ENCODE measurements around the gene TARP.

Gene TARP

GRCh38 chr7:38273286-38273995, at the start of gene TARP:
Gene TARP (minus strand): TSS chr7:38273636.
- no peak for DNase-seq

GRCh38 chr7:38323156-38323555, 49.7 kb upstream of the TARP start:
- in situ Hi-C loops (cut with MboI; ENCODE audit: low pct_unique_long_range_greater_than_20kb, low sequenced_read_pairs), result no loop called here

More at GRCh38 chr7:38273286-38273995, at the start of gene TARP:
- in situ Hi-C loops (cut with MboI; ENCODE audit: low pct_unique_long_range_greater_than_20kb, low sequenced_read_pairs), result no loop called here

GRCh38 chr7:38322461-38322860, 49.0 kb upstream of the TARP start:
- DNase-seq, result no peak
- in situ Hi-C loops (cut with MboI; ENCODE audit: low pct_unique_long_range_greater_than_20kb, low sequenced_read_pairs), result no loop called here

More at GRCh38 chr7:38323156-38323555, 49.7 kb upstream of the TARP start:
- DNase-seq, result no peak

GRCh38 chr7:38321967-38322366, 48.5 kb upstream of the TARP start:
- DNase-seq, result no peak
- in situ Hi-C loops (cut with MboI; ENCODE audit: low pct_unique_long_range_greater_than_20kb, low sequenced_read_pairs), result no loop called here

DNA sequence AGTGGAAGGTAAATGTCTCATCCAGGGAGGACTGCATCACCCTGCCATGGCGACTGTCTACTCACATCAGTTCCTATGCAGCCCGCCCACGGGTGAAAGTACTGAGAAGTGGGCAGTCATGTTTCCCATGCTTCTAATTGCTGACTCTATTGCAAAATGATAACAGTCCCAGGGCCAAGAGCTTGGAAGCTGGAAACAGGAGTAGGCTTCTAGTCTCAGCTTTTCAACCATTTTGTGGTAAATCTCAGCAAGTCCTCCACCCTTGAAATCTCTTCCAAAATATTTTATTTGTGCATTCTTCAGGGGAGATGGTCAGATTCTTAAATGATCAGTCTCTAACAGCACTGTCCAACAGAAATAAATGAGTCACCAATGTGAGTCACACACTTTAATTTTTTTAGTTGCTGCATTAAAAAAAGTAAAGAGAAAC, 48.1 kb upstream of the TARP start:
- no peak for DNase-seq

DNA sequence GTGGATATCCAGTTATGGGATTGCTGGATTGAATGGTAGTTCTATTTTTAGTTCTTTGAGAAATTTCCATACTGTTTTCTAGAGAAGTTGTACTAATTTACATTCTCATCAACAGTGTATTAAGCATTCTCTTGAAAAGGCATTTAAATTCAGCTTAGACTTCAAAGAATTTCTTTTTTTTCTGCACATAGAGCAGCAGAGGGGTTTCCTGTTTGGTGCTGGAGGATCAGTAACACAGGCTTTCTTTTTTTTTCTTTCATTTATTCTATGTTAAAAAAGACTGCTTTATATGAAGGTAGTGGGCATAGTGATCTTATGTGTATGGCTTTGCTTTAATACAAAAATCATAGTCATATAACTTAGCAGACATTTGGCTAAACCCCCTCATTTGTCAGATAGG, 47.6 kb upstream of the TARP start:
- DNase-seq, result no peak
- in situ Hi-C loops (cut with MboI; ENCODE audit: low pct_unique_long_range_greater_than_20kb, low sequenced_read_pairs), result no loop called here

More for the DNA sequence above, 48.1 kb upstream of the TARP start:
- in situ Hi-C loops (cut with MboI; ENCODE audit: low pct_unique_long_range_greater_than_20kb, low sequenced_read_pairs), result no loop called here

- in situ Hi-C loops (cut with MboI; ENCODE audit: low pct_unique_long_range_greater_than_20kb, low sequenced_read_pairs), result no loop called here
- no peak for DNase-seq
Observed at GRCh38 chr7:38319873-38320272, 46.4 kb upstream of the TARP start.

DNA sequence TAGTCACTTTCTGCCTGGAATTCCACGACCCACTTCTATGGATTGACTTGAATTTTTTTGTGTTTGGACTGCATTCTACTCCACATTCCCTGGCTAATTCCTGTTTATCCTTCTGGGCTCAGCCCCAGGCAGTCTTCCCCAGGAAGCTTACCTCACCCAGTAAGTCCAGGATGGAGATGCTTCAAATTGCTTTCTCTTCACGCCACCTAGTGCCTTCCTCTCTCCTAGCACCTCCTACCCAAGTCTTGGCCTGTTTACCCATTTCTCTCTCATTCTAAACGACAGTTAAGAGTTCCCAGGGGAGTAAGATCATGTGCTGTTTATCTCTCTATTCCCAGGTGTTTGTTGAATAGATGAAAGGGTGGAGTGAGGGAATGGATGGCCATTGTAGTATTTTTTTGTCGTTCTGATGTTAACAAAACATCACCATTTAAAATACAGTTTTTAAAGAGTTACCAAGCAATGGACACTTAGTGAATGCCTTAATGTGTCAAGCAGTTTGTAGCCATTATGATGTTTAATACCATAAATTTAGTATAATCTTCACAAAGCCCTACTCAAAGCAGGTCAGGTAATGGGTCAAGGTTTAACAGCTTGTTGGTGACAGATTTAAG, 45.5 kb upstream of the TARP start:
- peak; percentile 87 for DNase-seq
- in situ Hi-C loops (cut with MboI; ENCODE audit: low pct_unique_long_range_greater_than_20kb, low sequenced_read_pairs), result no loop called here

DNA sequence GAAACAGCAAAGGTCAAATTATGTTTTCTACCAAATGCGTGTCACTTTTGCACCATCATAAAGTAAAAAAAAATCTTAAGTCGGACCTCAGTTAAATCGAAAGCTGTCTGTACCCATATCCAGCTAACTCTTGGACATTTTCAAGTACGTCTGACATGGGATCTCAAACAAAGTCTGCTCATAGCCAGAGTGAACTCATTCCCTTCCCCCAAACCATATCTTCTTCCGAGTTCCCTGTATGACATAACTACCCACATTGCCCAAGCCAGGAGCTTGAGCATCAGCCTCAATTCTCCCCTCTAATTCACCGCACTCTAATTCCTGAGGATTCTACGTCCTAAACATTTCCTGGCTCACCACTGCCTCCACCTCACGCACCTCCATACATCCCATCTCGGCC, 44.8 kb upstream of the TARP start:
- DNase-seq, result no peak
- in situ Hi-C loops (cut with MboI; ENCODE audit: low pct_unique_long_range_greater_than_20kb, low sequenced_read_pairs), result no loop called here

DNA sequence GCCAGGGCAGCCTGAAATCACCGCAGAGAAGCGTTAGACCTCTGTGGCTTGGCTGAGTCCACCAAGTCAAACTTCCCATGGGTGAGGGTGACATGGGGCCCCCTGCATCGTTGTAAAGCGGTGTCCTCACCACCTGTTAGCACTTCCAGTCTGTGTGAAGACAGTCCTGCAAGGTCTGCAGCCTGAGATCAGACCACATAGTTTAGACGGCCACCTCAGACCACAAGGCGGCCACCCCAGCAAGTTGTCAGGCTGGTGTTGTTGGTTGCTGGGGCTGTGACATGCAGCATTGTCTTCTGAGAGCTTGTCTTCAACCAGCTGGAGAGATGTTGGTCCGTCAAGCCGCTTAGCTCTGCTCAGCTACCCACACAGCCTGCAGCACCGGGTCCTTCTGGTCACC, 44.1 kb upstream of the TARP start:
- in situ Hi-C loops (cut with MboI; ENCODE audit: low pct_unique_long_range_greater_than_20kb, low sequenced_read_pairs), result no loop called here
- peak; percentile 60 for DNase-seq

GRCh38 chr7:38316733-38317360, 43.4 kb upstream of the TARP start:
- DNase-seq, result no peak
- in situ Hi-C loops (cut with MboI; ENCODE audit: low pct_unique_long_range_greater_than_20kb, low sequenced_read_pairs), result no loop called here

DNA sequence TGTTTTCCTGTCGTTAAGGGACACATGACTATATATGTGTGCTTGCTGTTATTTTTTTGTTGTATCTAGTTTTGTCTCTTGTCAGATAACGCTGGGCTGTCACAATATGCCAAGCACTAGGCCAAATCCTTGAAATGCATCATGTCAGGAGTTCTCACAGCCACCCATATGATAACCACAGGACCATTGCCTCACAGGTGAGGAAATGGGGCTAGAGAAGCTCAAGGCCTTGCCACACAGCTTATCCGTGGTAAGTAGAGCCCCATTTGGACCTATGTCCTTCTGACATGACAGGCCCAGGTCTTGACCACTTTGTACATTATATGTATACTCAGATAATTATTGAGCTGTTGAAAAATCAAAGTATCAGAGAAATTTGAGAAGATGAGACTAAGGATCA, 42.0 kb upstream of the TARP start:
- in situ Hi-C loops (cut with MboI; ENCODE audit: low pct_unique_long_range_greater_than_20kb, low sequenced_read_pairs), result no loop called here
- no peak for DNase-seq

GRCh38 chr7:38312821-38313220, 39.4 kb upstream of the TARP start:
- in situ Hi-C loops (cut with MboI; ENCODE audit: low pct_unique_long_range_greater_than_20kb, low sequenced_read_pairs), result no loop called here
- DNase-seq, result peak; percentile 87

- peak; percentile 62 for DNase-seq
- in situ Hi-C loops (cut with MboI; ENCODE audit: low pct_unique_long_range_greater_than_20kb, low sequenced_read_pairs), result no loop called here
Observed at GRCh38 chr7:38311329-38311937, 38.0 kb upstream of the TARP start.

DNA sequence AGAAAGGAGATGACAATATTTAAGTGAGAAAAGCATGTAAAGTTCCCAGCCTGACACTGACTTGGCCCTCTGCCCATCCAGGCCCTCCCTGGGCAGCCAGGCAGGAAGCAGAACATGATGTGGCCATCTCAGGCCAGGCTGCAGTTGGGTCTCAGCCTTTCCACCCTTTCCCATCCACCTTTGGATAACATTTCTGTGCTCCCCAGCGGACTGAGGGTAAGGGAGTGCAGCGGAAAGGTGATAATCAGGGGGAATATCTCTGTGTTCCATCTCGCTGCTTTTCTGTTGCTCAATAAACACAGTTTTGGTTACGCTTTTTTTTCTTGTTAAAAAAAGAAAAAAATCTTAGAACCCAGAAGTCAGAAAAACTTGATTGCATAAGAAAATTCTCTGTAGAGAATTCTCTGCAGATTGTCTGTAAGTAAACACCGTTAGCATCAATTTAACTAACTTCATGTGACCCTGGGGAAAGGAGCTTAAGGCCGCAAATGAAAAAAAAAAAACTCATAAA, 37.2 kb upstream of the TARP start:
- in situ Hi-C loops (cut with MboI; ENCODE audit: low pct_unique_long_range_greater_than_20kb, low sequenced_read_pairs), result no loop called here

GRCh38 chr7:38309555-38309954, 36.1 kb upstream of the TARP start:
- DNase-seq, result no peak
- in situ Hi-C loops (cut with MboI; ENCODE audit: low pct_unique_long_range_greater_than_20kb, low sequenced_read_pairs), result no loop called here

More for the DNA sequence above, 37.2 kb upstream of the TARP start:
- peak; percentile 83 for DNase-seq

- in situ Hi-C loops (cut with MboI; ENCODE audit: low pct_unique_long_range_greater_than_20kb, low sequenced_read_pairs), result no loop called here
- no peak for DNase-seq
Observed at GRCh38 chr7:38308140-38308539, 34.7 kb upstream of the TARP start.

GRCh38 chr7:38307640-38308039, 34.2 kb upstream of the TARP start:
- in situ Hi-C loops (cut with MboI; ENCODE audit: low pct_unique_long_range_greater_than_20kb, low sequenced_read_pairs), result no loop called here
- no peak for DNase-seq

GRCh38 chr7:38306914-38307313, 33.5 kb upstream of the TARP start:
- DNase-seq, result peak; percentile 55

GRCh38 chr7:38306171-38306570, 32.7 kb upstream of the TARP start:
- DNase-seq, result no peak

More at GRCh38 chr7:38306914-38307313, 33.5 kb upstream of the TARP start:
- in situ Hi-C loops (cut with MboI; ENCODE audit: low pct_unique_long_range_greater_than_20kb, low sequenced_read_pairs), result no loop called here

More at GRCh38 chr7:38306171-38306570, 32.7 kb upstream of the TARP start:
- in situ Hi-C loops (cut with MboI; ENCODE audit: low pct_unique_long_range_greater_than_20kb, low sequenced_read_pairs), result no loop called here
